CD4-positive, alpha-beta T cell treated with Interleukin-6 at 100 ng/mL for 8 hours (primary cell): Measurements from ENCODE around the gene MFSD1.
"Not testable (repeated sequence)": the region's sequence is repeated elsewhere in the genome, so short reads cannot be mapped to it uniquely, and the experiment has no call there.

Experiments used
- DNase-seq: peaks from one replicate; pipeline ENCODE4 v3.0.0-alpha.2; 2020; ENCODE audit warnings: mixed read lengths, low spot score

MFSD1 gene

GRCh38 chr3:158775426-158776410 is 26.1 kb upstream of the MFSD1 start:
- DNase-seq = no peak

DNA sequence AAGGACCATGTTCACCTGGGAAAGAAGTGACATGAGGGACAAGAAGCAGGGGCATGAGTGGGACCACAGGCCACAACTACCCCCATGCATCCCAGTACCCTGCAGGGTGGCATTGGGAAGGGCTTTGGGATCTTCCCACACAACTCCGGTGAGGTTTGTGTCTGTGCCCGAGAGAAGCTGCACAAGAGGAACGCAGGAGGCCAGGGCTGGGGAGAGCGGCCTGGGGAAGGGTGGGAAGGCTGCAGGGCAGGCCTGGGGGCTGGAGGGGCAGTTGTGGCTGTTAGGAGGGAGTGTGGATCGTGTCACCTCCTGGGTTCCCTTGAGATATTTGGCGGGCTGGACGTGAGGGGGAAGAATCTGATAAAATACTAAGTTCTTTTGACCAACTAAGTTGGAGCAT is 25.3 kb upstream of the MFSD1 start:
- DNase-seq = no peak

DNA sequence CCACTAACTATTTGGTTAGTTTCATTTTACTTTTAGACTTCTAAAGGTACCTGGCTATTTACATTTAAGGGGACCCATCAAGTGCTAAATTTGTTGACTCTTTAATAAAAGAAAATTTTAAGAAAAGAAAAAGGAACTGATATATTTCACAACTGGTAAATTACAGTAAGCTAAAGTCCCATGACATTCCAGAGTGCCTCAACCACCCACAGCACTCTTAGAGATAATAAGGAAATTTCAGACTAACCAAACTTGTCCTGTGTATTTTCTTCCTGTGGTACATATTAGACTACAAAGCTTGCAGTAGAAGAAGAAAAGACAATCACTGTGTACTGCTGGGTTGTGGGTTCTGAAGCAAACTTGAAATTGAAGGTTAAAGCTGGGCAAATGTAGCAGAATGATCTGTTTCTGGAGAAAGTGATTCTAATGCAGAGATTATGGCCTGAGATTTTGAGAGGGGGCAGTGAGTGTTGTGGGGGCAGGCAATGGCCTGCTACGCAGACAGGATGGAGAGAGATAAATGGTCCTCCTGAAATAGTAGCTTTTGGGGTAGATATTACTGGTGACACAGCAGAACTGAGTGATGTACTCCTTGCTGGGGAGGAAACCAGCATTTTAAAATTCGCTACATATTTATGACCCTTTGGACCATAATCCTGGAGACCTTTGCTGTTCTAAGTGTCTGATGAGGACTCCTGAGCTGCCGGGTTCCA is 24.5 kb upstream of the MFSD1 start:
- DNase-seq = no peak

DNA sequence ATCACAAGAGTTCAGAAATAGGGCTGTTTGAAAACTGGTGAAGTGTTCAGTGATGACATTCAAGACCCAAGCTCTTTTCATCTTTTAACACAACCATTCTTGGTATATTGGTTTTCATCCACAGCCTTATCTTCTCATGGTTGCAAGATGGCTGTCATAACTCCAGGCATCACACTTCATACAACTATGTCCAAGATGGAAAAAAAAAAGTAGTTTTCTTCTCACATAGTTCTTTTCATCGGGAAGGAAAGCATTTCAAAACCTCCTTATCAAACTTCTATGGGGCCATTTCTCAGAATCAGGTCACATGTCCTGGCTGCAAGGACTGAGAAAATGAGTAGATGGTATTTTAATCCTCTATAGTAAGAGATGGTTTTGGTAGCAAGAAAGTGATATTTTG is 21.1 kb upstream of the MFSD1 start:
- no peak for DNase-seq

GRCh38 chr3:158781191-158781590 is 20.7 kb upstream of the MFSD1 start:
- DNase-seq = no peak

DNA sequence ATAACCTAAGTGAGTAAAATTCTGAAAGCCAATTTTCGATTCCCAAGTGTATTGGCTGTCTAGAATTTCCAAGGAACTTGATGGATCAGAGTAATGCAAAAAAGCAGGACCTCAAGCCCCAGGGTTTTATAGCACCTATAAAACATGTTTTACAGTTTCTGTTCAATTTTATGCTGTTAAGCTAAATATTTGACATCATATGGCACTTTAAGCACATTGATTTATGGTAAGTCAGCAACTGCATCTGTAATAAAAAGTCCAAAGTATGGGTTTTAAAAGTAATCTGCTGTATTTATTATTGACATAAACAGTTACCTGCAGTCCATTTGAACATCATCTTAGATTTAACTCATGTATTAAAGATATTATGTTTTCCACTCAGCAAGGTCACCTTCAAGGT is 20.0 kb upstream of the MFSD1 start:
- no peak for DNase-seq

GRCh38 chr3:158782283-158782989 is 19.4 kb upstream of the MFSD1 start:
- DNase-seq = no peak

GRCh38 chr3:158783051-158783450 is 18.8 kb upstream of the MFSD1 start:
- DNase-seq = no peak

DNA sequence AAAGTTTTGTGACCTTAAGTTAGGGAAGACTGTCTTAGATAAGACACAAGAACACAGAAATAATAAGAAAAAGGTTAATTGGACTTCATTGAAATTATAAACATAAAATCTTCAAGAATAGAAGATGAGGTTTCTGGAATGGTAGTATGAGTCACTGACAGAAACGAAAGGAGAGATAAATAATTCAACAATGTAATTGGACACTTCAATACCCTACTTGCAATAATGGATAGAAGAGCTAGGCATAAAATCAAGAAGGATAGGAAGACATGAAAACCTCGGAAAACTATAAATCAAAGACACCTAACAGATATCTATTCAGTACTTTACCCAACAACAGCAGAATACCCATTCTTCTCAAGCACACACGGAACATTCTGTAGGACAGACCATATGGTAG is 15.9 kb upstream of the MFSD1 start:
- no peak for DNase-seq

DNA sequence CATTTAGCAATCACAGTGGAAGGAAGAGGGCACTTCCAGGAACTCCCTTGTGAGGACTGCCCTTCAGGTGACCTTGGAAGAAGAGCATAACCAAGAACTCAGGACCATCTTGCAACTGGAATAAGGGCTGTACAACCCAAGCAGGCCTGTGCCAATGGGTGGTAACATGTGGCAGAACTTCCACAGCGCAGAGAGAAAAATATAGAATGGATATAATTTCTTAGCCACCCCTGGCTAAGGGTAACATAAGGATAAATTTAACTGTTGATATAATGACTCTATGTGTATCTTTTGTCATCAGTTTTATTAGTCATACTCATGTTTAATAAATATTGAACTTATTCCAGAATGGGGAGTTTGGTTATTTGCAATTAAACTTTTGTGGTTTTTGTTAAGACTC is 13.4 kb upstream of the MFSD1 start:
- DNase-seq = no peak

- no peak for DNase-seq
Measured at GRCh38 chr3:158789592-158789991, 12.3 kb upstream of the MFSD1 start.

GRCh38 chr3:158790901-158791589 is 10.8 kb upstream of the MFSD1 start:
- peak; percentile 55 for DNase-seq

DNA sequence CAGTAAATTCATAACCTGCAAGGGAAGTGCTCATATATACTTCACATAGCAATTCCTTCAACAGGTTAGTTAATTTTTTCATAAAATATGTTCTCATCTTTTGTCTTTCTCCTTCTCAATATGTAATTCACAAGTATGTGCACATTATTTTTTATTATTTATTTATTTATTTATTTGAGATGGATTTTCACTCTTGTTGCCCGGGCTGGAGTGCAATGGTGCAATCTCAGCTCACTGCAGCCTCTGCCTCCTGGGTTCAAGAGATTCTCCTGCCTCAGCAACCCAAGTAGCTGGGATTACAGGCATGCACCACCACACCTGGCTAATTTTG is 10.3 kb upstream of the MFSD1 start:
- not testable (repeated sequence) for DNase-seq

GRCh38 chr3:158792709-158793108 is 9.1 kb upstream of the MFSD1 start:
- DNase-seq = no peak

- no peak for DNase-seq
Measured at GRCh38 chr3:158794206-158794605, 7.6 kb upstream of the MFSD1 start.

GRCh38 chr3:158794936-158795518 is 6.8 kb upstream of the MFSD1 start:
- DNase-seq = peak; percentile 3

- no peak for DNase-seq
Measured at GRCh38 chr3:158801201-158801600, 653 bp upstream of the MFSD1 start.

DNA sequence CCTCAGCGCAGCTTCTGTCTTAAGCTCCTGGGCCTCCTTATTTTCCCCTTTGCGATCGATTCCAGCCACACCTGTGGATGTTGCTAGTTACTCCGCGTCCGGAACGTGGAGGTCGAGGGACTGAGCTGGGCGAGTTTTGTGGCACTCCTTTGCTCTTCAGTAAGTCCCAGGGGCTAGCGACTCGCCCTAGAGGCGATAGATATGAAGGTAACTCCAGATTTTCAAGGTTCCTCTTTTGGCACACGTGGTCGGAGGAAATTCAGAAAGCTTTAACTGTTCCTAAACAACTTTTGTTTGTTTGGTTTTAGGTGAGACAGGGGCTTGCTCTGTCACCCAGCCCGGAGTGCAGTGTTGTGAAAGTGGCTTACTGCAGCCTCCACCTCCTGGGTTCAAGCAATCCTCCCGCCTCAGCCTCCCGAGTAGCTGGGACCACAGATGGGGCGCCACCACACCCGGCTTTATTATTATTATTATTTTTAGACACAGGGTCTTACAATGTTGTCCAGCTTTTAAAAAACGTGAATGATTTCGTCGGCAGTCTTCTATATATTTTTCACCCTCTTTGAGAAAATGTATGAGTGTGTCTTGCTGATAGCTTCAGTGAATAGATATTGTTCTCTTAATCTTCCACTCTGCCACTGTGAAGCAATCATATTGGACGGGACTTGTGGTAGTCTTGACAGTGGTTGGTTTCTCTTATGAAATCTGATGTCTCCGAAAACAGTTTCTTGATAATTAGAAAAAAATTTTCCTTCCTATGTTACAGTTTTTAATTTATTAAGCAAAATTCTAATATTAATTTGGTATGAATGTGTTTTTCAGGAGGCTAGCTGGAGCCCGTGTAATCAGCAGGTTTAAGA is 785 bp downstream of the MFSD1 start:
- no peak for DNase-seq

DNA sequence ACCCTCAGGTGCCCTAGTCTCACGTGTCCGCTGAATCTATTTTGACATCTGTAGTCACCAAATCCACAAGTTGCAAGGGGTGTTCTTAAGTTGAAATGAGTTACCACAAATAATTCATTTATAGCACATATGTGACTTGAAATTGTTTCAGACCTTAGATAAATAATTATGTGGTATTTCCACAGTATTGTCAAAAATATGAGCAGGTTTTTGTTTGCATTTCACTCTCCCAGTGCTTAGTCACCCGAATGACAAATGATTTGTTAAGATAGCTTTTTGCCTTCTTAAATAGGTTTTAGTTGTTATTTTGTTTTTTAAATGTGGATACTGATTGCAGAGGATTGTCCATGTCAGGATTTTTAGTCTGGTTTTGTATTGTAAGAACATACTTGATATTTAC is 2.6 kb downstream of the MFSD1 start:
- no peak for DNase-seq

DNA sequence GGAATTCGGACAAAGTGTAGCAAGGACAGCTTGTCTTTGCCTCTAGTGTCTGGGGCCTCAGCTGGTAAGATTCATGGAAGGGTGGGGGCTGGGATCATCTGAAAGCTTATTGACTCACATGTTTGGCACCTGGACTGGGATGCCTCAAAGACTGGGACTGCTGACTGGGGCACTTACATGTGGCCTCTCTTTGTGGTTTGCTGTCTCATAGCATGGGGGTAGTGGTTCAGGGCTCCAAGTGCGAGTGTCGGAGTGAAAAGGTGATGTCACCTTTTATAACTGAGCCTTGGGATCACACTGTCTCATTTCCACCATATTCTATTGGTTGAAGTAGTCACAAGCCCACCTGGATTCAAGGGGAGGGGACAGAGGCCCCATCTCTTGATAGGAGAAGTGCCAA is 6.8 kb downstream of the MFSD1 start:
- DNase-seq = no peak

GRCh38 chr3:158809642-158810041 is 7.8 kb downstream of the MFSD1 start:
- DNase-seq = no peak
